ENCODE results near the gene DVL2. TPM values are rescaled to one million over a fixed set of nuclear protein-coding genes. Genes with fewer than 3 reads are reported as not detected.
A peak's percentile ranks its signal among the peaks of the same experiment; 100 is the strongest.
"Not testable (repeated sequence)": the region's sequence is repeated elsewhere in the genome, so short reads cannot be mapped to it uniquely, and the experiment has no call there.

The DVL2 gene
- total RNA-seq, 1 experiment from 2014 or later, result 45.7 TPM

- TF ChIP-seq, protein P1, sequence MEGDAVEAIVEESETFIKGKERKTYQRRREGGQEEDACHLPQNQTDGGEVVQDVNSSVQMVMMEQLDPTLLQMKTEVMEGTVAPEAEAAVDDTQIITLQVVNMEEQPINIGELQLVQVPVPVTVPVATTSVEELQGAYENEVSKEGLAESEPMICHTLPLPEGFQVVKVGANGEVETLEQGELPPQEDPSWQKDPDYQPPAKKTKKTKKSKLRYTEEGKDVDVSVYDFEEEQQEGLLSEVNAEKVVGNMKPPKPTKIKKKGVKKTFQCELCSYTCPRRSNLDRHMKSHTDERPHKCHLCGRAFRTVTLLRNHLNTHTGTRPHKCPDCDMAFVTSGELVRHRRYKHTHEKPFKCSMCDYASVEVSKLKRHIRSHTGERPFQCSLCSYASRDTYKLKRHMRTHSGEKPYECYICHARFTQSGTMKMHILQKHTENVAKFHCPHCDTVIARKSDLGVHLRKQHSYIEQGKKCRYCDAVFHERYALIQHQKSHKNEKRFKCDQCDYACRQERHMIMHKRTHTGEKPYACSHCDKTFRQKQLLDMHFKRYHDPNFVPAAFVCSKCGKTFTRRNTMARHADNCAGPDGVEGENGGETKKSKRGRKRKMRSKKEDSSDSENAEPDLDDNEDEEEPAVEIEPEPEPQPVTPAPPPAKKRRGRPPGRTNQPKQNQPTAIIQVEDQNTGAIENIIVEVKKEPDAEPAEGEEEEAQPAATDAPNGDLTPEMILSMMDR (IDR thresholded peaks at IDR 0.05; ENCODE audit: unreplicated experiment), result no peak
- Mint-ChIP-seq H3K4me1 (ENCODE audit: low read depth, unreplicated experiment) (peaks cover 27% of the 10 kb centered on the region), H3K4me3 (ENCODE audit: low read depth, unreplicated experiment) (peak overlapping the region; percentile 73), H3K36me3 (ENCODE audit: insufficient read depth, unreplicated experiment) (peaks cover 62% of the 10 kb centered on the region), H3K27me3 (ENCODE audit: unreplicated experiment) (no peaks in the 10 kb centered on the region), H3K9me3 (ENCODE audit: low read depth, unreplicated experiment) (no peaks in the 10 kb centered on the region), H3K27ac (ENCODE audit: unreplicated experiment) (peak overlapping the region; percentile 27)
- CTCF ChIA-PET, result no interaction called here
- intact Hi-C loops (cut with micrococcal nuclease; ENCODE audit: unreplicated experiment), result no loop called here
- DNase-seq, result no peak
- no TSS peak for BruUV-seq (replicated peaks)
These were observed 14.9 kb upstream of the DVL2 start for GRCh38 chr17:7249214-7249613.

DNA sequence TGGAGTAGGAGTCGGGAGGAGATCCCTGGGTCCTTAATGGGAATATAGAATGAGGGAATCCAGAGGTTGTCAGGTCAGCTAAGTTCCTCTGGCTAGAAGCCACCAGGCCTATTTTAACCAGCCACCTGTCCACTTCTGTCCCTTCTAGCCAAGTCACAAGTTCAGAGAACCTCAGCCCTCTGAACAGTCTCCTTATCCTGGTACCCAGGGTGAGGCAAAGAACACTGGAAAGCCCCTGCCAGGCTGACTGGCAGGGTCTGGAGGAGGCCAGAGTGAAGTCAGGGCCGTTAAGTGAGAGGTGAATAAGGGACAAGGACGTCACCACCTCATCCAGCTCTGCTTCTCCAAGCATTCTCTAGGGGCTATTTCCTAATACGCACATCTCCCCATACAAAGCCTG is 14.5 kb upstream of the DVL2 start:
- peak overlapping the region; percentile 73 for H3K4me3 Mint-ChIP-seq (ENCODE audit: low read depth, unreplicated experiment)
- no TSS peak for BruUV-seq (replicated peaks)
- H3K9me3 Mint-ChIP-seq (ENCODE audit: low read depth, unreplicated experiment), result no peaks in the 10 kb centered on the region
- H3K36me3 Mint-ChIP-seq (ENCODE audit: insufficient read depth, unreplicated experiment), result peaks cover 57% of the 10 kb centered on the region
- no peak for DNase-seq
- TF ChIP-seq, protein P1 (IDR thresholded peaks at IDR 0.05; ENCODE audit: unreplicated experiment), result no peak
- CTCF ChIA-PET, result no interaction called here
- intact Hi-C loops (cut with micrococcal nuclease; ENCODE audit: unreplicated experiment), result no loop called here
- no peaks in the 10 kb centered on the region for H3K27me3 Mint-ChIP-seq (ENCODE audit: unreplicated experiment)
- peaks cover 27% of the 10 kb centered on the region for H3K4me1 Mint-ChIP-seq (ENCODE audit: low read depth, unreplicated experiment)
- peak overlapping the region; percentile 27 for H3K27ac Mint-ChIP-seq (ENCODE audit: unreplicated experiment)

DNA sequence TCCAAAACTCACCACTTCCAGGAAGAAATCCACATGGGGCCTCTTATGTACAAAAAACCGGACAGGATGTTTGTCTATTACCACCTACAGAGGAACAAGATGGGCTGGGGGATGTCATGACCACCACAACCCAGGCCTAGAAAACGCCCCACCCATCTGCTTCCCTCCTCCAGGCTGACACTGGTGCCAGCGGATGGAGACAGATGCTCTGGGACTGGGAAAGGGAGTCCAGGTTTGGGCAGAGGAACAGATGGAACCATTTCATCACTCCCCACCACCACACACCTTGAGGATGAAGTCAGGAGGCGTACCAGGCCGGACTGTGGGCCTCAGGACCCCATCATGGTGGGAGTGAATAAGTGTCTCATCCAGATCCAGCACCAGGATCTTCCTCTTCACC is 12.5 kb upstream of the DVL2 start:
- Mint-ChIP-seq H3K4me1 (ENCODE audit: low read depth, unreplicated experiment) (peaks cover 25% of the 10 kb centered on the region), H3K27me3 (ENCODE audit: unreplicated experiment) (no peaks in the 10 kb centered on the region), H3K36me3 (ENCODE audit: insufficient read depth, unreplicated experiment) (peaks cover 54% of the 10 kb centered on the region), H3K9me3 (ENCODE audit: low read depth, unreplicated experiment) (no peaks in the 10 kb centered on the region), H3K4me3 (ENCODE audit: low read depth, unreplicated experiment) (no peak overlapping the region), H3K27ac (ENCODE audit: unreplicated experiment) (peak overlapping the region; percentile 58)
- no peak for DNase-seq
- intact Hi-C loops (cut with micrococcal nuclease; ENCODE audit: unreplicated experiment), result no loop called here
- BruUV-seq (replicated peaks), result no TSS peak
- TF ChIP-seq, protein P1 (IDR thresholded peaks at IDR 0.05; ENCODE audit: unreplicated experiment), result no peak
- CTCF ChIA-PET, result no interaction called here

DNA sequence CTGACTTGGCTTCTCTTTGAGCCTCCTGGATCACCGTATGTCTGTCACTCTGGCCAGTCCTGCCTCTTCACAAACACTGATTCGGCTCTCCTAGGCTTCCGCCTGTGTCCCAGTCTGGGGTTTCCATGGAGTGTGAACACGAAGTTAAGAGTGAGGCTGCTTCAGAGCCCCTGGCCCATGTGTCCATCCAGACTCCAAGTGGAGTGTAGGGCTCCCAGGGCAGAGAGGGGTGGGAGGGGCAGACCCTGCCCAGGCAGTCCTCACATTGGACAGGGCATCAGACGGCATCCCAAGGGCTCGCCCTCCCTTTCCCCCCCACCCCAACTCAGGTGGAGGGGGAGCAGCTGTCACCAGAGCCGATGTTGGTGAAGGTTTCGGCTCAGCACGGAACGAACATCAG is 9.5 kb upstream of the DVL2 start:
- peak overlapping the region; percentile 94 for H3K4me3 Mint-ChIP-seq (ENCODE audit: low read depth, unreplicated experiment)
- peaks cover 62% of the 10 kb centered on the region for H3K36me3 Mint-ChIP-seq (ENCODE audit: insufficient read depth, unreplicated experiment)
- H3K4me1 Mint-ChIP-seq (ENCODE audit: low read depth, unreplicated experiment), result peaks cover 29% of the 10 kb centered on the region
- DNase-seq; BruUV-seq (replicated peaks); H3K9me3 Mint-ChIP-seq (ENCODE audit: low read depth, unreplicated experiment); CTCF ChIA-PET; H3K27me3 Mint-ChIP-seq (ENCODE audit: unreplicated experiment); intact Hi-C loops (cut with micrococcal nuclease; ENCODE audit: unreplicated experiment): not testable (repeated sequence)
- H3K27ac Mint-ChIP-seq (ENCODE audit: unreplicated experiment), result peak overlapping the region; percentile 99

GRCh38 chr17:7243453-7243729 is 9.1 kb upstream of the DVL2 start:
- Mint-ChIP-seq H3K9me3 (ENCODE audit: low read depth, unreplicated experiment) (no peaks in the 10 kb centered on the region), H3K36me3 (ENCODE audit: insufficient read depth, unreplicated experiment) (peaks cover 66% of the 10 kb centered on the region), H3K27ac (ENCODE audit: unreplicated experiment) (peak overlapping the region; percentile 99), H3K27me3 (ENCODE audit: unreplicated experiment) (no peaks in the 10 kb centered on the region), H3K4me1 (ENCODE audit: low read depth, unreplicated experiment) (peaks cover 29% of the 10 kb centered on the region), H3K4me3 (ENCODE audit: low read depth, unreplicated experiment) (peak overlapping the region; percentile 94)
- intact Hi-C loops (cut with micrococcal nuclease; ENCODE audit: unreplicated experiment), result no loop called here
- BruUV-seq (replicated peaks), result TSS peak; percentile 41
- TF ChIP-seq, protein P1 (IDR thresholded peaks at IDR 0.05; ENCODE audit: unreplicated experiment), result no peak
- CTCF ChIA-PET, result interaction anchor here (0.6 to 2.3 kb wide), 4 partner anchors 8 to 321 kb away, joined by 3 to 5 read pairs (median 4); partner anchors contain the start of genes CLDN7, CTDNEP1 and ELP5
- DNase-seq, result no peak

Measured in Calu3 (cell line).